PC-9 (cell line): ENCODE results near the gene CACNB4. TPM values are rescaled to one million over a fixed set of nuclear protein-coding genes. Genes with fewer than 3 reads are reported as not detected.

Experiments used
- BruUV-seq: library from RNA; stranded (reverse); fragments of 400-500 nt; replicated peaks from 2 replicates; lab custom pipeline; 2021; lab: Mats Ljungman, UMichigan
- CTCF ChIA-PET: fragments of 300-600 bp; sonication (Branson Sonifier 250); formaldehyde crosslinking; loops from one replicate; lab custom pipeline; 2022; ENCODE audit warnings: antibody characterized with exemption; lab: Charles Lee
- POLR2A ChIA-PET: fragments of 300-600 bp; sonication (Branson Sonifier 250); formaldehyde crosslinking; loops from one replicate; lab custom pipeline; 2022; ENCODE audit warnings: antibody characterized with exemption; ENCODE audit not compliant: unreplicated experiment; lab: Charles Lee
- DNase-seq, 2 experiments: peaks; one replicate each; pipeline versions ENCODE4 v3.0.0 to v3.0.0-alpha.2; 2015 to 2022; ENCODE audit warnings: mixed read lengths in 1 of 2
- H2AFZ ChIP-seq: fragments of 200-600 bp; sonication (generic); 2 replicates; pipeline ENCODE4 v1.8.1; 2017; ENCODE audit warnings: antibody characterized with exemption
- H3F3A ChIP-seq: fragments of 200-600 bp; sonication (generic); 2 replicates; pipeline ENCODE4 v1.8.1; 2017; ENCODE audit warnings: antibody characterized with exemption, mild to moderate bottlenecking, low read depth; ENCODE audit not compliant: insufficient read depth
- H3K27ac ChIP-seq: fragments of 200-600 bp; sonication (generic); 2 replicates; pipeline ENCODE4 v1.6.1; 2016; ENCODE audit warnings: mixed run types
- H3K27me3 ChIP-seq: fragments of 200-600 bp; sonication (generic); 2 replicates; pipeline ENCODE4 v1.6.1; 2016; ENCODE audit warnings: low read depth, mixed run types; ENCODE audit not compliant: insufficient read depth
- H3K36me3 ChIP-seq: fragments of 200-600 bp; sonication (generic); 2 replicates; pipeline ENCODE4 v1.6.1; 2016; ENCODE audit warnings: low read depth, mixed run types
- H3K4me1 ChIP-seq: fragments of 200-600 bp; sonication (generic); replicated peaks from 2 replicates; pipeline ENCODE4 v1.6.1; 2016; ENCODE audit warnings: mixed run types; ENCODE audit not compliant: insufficient read depth
- H3K4me2 ChIP-seq: fragments of 200-600 bp; sonication (generic); 2 replicates; pipeline ENCODE4 v1.6.1; 2017; ENCODE audit warnings: mixed run types
- H3K4me3 ChIP-seq: fragments of 200-600 bp; sonication (generic); 2 replicates; pipeline ENCODE4 v1.6.1; 2016; ENCODE audit warnings: mixed run types
- H3K79me2 ChIP-seq: fragments of 200-600 bp; sonication (generic); 2 replicates; pipeline ENCODE4 v1.6.1; 2017; ENCODE audit warnings: low read depth, mixed run types
- H3K9me2 ChIP-seq: fragments of 200-600 bp; sonication (generic); 2 replicates; pipeline ENCODE4 v1.8.1; 2017; ENCODE audit warnings: mild to moderate bottlenecking; ENCODE audit not compliant: insufficient read depth
- H3K9me3 ChIP-seq: fragments of 200-600 bp; sonication (generic); 2 replicates; pipeline ENCODE4 v1.8.1; 2016; ENCODE audit warnings: low read depth; ENCODE audit not compliant: insufficient read depth
- H4K20me1 ChIP-seq: fragments of 200-600 bp; sonication (generic); 2 replicates; pipeline ENCODE4 v1.8.1; 2017; ENCODE audit not compliant: insufficient read depth
- EZH2 ChIP-seq: fragments of 200-600 bp; sonication (generic); IDR thresholded peaks from 2 replicates; pipeline ENCODE4 v1.8.0; 2017; ENCODE audit warnings: antibody characterized with exemption, low read depth
- intact Hi-C: fragments of 100-400 bp; cut with micrococcal nuclease; formaldehyde crosslinking; loops from one replicate; pipeline ENCODE4 v1.10.0; 2022; ENCODE audit not compliant: unreplicated experiment
- total RNA-seq: library from RNA; stranded (reverse); gene quantifications from 2 replicates; pipeline ENCODE4 v1.2.3, GENCODE V29; 2021
- TF ChIP-seq, protein P1 (sequence below): fragments of 200-600 bp; sonication (generic); conservative IDR thresholded peaks from 2 replicates; pipeline ENCODE4 v1.6.1; 2017; ENCODE audit warnings: mixed run types, antibody characterized with exemption, mild to moderate bottlenecking, moderate library complexity

Gene CACNB4
- total RNA-seq, 1 experiment from 2014 or later = 0.98 TPM

DNA sequence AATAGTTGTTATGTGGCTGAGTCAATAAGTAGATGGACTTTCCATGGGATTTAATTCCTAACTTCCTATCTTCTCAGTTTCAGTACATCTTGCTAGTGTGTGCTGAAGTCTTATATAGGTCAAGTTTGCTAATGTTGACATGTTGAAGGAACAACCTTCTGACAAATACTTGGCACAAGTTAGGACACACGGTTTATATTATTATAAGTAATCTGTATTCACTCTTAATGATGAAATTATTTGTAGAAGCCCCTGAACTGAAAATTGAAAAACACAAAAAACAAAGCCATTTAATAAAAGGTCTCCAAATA lies 289.8 kb downstream of the CACNB4 start:
- POLR2A ChIA-PET = no interaction called here

DNA sequence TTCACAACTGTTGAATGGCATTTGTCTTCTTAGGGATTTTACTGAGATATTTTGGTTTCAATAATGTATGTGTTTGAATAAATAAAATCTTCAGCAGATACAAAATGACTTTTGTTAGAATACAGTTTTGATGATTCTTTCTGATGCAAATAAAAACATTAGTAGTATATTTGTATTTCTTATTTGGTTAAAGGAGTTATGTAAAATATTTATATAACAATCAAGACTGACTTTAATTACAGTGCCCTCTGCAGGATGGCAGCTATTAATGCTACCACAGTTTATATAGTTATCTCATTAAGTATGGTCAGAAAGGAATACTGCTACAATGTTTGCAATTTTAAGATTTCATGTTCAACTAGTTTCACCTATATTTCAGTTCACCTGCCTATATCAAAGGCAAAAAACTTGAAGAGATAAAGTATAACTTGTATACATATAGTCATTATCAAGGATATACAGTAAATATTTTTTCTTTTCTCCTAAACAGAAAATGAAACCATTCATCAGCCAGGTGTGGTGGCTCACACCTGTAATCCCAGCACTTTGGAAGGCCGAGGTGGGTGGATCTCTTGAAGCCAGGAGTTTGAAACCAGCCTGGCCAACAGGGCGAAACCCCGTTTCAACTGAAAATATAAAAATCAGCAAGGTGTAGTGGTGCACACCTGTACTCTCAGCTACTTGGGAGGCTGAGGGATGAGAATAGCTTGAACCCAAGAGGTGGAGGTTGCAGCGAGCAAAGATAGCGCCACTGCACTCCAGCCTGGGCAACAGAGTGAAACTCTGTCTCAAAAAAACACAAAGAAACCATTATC lies 290.4 kb downstream of the CACNB4 start:
- no TSS peak for BruUV-seq
- POLR2A ChIA-PET = no interaction called here
- no peaks in the 10 kb centered on the region for H3K9me2 ChIP-seq
- H3K4me2 ChIP-seq = no peak overlapping the region
- H3K79me2 ChIP-seq = no peaks in the 10 kb centered on the region
- H3K27me3 ChIP-seq = no peaks in the 10 kb centered on the region
- peaks cover 4% of the 10 kb centered on the region; the same call in 1 of the 2 replicates for H4K20me1 ChIP-seq
- no peak overlapping the region for H2AFZ ChIP-seq
- CTCF ChIA-PET = no interaction called here
- no peaks in the 10 kb centered on the region for H3K4me1 ChIP-seq
- intact Hi-C loops = no loop called here
- TF ChIP-seq, protein P1, sequence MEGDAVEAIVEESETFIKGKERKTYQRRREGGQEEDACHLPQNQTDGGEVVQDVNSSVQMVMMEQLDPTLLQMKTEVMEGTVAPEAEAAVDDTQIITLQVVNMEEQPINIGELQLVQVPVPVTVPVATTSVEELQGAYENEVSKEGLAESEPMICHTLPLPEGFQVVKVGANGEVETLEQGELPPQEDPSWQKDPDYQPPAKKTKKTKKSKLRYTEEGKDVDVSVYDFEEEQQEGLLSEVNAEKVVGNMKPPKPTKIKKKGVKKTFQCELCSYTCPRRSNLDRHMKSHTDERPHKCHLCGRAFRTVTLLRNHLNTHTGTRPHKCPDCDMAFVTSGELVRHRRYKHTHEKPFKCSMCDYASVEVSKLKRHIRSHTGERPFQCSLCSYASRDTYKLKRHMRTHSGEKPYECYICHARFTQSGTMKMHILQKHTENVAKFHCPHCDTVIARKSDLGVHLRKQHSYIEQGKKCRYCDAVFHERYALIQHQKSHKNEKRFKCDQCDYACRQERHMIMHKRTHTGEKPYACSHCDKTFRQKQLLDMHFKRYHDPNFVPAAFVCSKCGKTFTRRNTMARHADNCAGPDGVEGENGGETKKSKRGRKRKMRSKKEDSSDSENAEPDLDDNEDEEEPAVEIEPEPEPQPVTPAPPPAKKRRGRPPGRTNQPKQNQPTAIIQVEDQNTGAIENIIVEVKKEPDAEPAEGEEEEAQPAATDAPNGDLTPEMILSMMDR = peak; percentile 65
- no peak for TF ChIP-seq EZH2
- H3K27ac ChIP-seq = no peak overlapping the region
- H3F3A ChIP-seq = no peaks in the 10 kb centered on the region
- no peak overlapping the region for H3K4me3 ChIP-seq
- DNase-seq = no peak
- H3K9me3 ChIP-seq = no peaks in the 10 kb centered on the region
- H3K36me3 ChIP-seq = peaks cover 5% of the 10 kb centered on the region; the same call in 1 of the 2 replicates

More for the DNA sequence above, 289.8 kb downstream of the CACNB4 start:
- H3K9me2 ChIP-seq = no peaks in the 10 kb centered on the region
- intact Hi-C loops = no loop called here
- H3K4me1 ChIP-seq = no peaks in the 10 kb centered on the region
- H4K20me1 ChIP-seq = peaks cover 4% of the 10 kb centered on the region; the same call in 1 of the 2 replicates
- H3F3A ChIP-seq = no peaks in the 10 kb centered on the region
- H3K4me2 ChIP-seq = no peak overlapping the region
- H3K27ac ChIP-seq = no peak overlapping the region
- no peaks in the 10 kb centered on the region for H3K79me2 ChIP-seq
- no TSS peak for BruUV-seq
- H3K9me3 ChIP-seq = no peaks in the 10 kb centered on the region
- H3K36me3 ChIP-seq = peaks cover 5% of the 10 kb centered on the region; the same call in 1 of the 2 replicates
- no peak for DNase-seq
- no peak overlapping the region for H2AFZ ChIP-seq
- no peak overlapping the region for H3K4me3 ChIP-seq
- CTCF ChIA-PET = no interaction called here
- no peak for TF ChIP-seq EZH2
- TF ChIP-seq, protein P1 = no peak
- no peaks in the 10 kb centered on the region for H3K27me3 ChIP-seq

DNA sequence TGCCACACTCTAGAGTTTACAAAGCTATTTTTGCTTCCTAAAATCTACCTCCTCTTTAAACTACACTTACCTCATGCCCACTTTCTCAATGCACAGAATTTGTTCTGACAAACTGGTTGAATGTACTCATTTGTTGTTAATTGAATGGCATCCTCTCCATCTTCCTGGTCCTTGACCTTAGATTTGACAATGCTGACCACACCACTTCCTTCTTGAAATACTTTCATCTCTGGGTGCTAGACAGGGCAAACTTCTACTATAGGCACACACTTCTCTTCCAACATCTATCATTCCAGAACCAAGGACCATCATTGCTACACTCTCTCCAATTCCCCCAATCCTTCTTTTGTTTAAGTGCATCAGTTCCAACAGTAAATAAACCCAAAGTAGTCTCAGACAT lies 292.9 kb downstream of the CACNB4 start:
- DNase-seq = no peak
- POLR2A ChIA-PET = no interaction called here
- intact Hi-C loops = no loop called here

More for the DNA sequence above, 292.9 kb downstream of the CACNB4 start:
- no peak for TF ChIP-seq EZH2
- TF ChIP-seq, protein P1 = no peak
- Histone ChIP-seq H3K79me2 (no peaks in the 10 kb centered on the region), H3K36me3 (0 out of 2 replicates have a peak, but pooled peaks cover 5% of the 10 kb centered on the region), H3K4me1 (no peaks in the 10 kb centered on the region), H3K9me2 (no peaks in the 10 kb centered on the region), H3K27me3 (no peaks in the 10 kb centered on the region), H3K27ac (no peak overlapping the region), H3F3A (no peaks in the 10 kb centered on the region), H3K4me3 (no peak overlapping the region), H2AFZ (no peak overlapping the region), H3K4me2 (no peak overlapping the region), H3K9me3 (no peaks in the 10 kb centered on the region), H4K20me1 (peaks cover 4% of the 10 kb centered on the region; the same call in 1 of the 2 replicates)
- CTCF ChIA-PET = no interaction called here
- BruUV-seq = no TSS peak
